H9 (cell line): Measurements from ENCODE around the gene PRRT1B. TPM values are rescaled to one million over a fixed set of nuclear protein-coding genes. Genes with fewer than 3 reads are reported as not detected.

Experiments
- DNase-seq: peaks from one replicate; pipeline ENCODE4 v3.0.0-alpha.2; 2017
- H2AFZ ChIP-seq: one replicate; pipeline ENCODE4 v1.6.1; 2013; ENCODE audit warnings: mild to moderate bottlenecking, low read length, control low read depth, moderate library complexity
- H2AK5ac ChIP-seq: 2 replicates; pipeline ENCODE4 v1.6.1; 2013; ENCODE audit warnings: low read length, control low read depth, mixed read lengths; ENCODE audit not compliant: insufficient read length
- H2BK120ac ChIP-seq: one replicate; pipeline ENCODE4 v1.6.1; 2013; ENCODE audit warnings: low read depth, mild to moderate bottlenecking, low read length, control low read depth, inconsistent platforms; ENCODE audit not compliant: poor library complexity, severe bottlenecking
- H2BK12ac ChIP-seq: 2 replicates; pipeline ENCODE4 v1.6.1; 2013; ENCODE audit warnings: low read length, control low read depth, mixed read lengths, low read depth; ENCODE audit not compliant: insufficient read length
- H2BK15ac ChIP-seq: 2 replicates; pipeline ENCODE4 v1.6.1; 2013; ENCODE audit warnings: low read depth, low read length, control low read depth
- H2BK20ac ChIP-seq: one replicate; pipeline ENCODE4 v1.6.1; 2013; ENCODE audit warnings: low read depth, mild to moderate bottlenecking, low read length, control low read depth, inconsistent platforms; ENCODE audit not compliant: poor library complexity, severe bottlenecking
- H2BK5ac ChIP-seq: 2 replicates; pipeline ENCODE4 v1.6.1; 2013; ENCODE audit warnings: low read length, control low read depth, mixed read lengths; ENCODE audit not compliant: insufficient read length
- H3K14ac ChIP-seq: 2 replicates; pipeline ENCODE4 v1.6.1; 2013; ENCODE audit warnings: low read length, control low read depth; ENCODE audit not compliant: insufficient read depth
- H3K18ac ChIP-seq: 2 replicates; pipeline ENCODE4 v1.6.1; 2013; ENCODE audit warnings: low read depth, mild to moderate bottlenecking, mixed read lengths, low read length, control low read depth; ENCODE audit not compliant: insufficient read length
- H3K23ac ChIP-seq: 2 replicates; pipeline ENCODE4 v1.6.1; 2013; ENCODE audit warnings: low read length, control low read depth, mixed read lengths, low read depth; ENCODE audit not compliant: insufficient read length
- H3K23me2 ChIP-seq: 2 replicates; pipeline ENCODE4 v1.6.1; 2013; ENCODE audit warnings: low read depth, mild to moderate bottlenecking, mixed read lengths, low read length, control low read depth; ENCODE audit not compliant: insufficient read length, poor library complexity, severe bottlenecking
- H3K27ac ChIP-seq: 2 replicates; pipeline ENCODE4 v1.5.1; 2013; ENCODE audit warnings: low read length, control low read depth, mixed read lengths, low read depth; ENCODE audit not compliant: insufficient read length
- H3K27me3 ChIP-seq: 2 replicates; pipeline ENCODE4 v1.6.1; 2013; ENCODE audit warnings: low read length, control low read depth, inconsistent platforms; ENCODE audit not compliant: insufficient read depth
- H3K4ac ChIP-seq: 2 replicates; pipeline ENCODE4 v1.6.1; 2013; ENCODE audit warnings: low read depth, mild to moderate bottlenecking, control low read depth, inconsistent platforms, low read length, moderate library complexity
- H3K4me1 ChIP-seq: 2 replicates; pipeline ENCODE4 v1.6.1; 2013; ENCODE audit warnings: low read length, control low read depth, inconsistent platforms; ENCODE audit not compliant: insufficient read depth
- H3K4me2 ChIP-seq: 2 replicates; pipeline ENCODE4 v1.6.1; 2013; ENCODE audit warnings: low read length, control low read depth, mixed read lengths; ENCODE audit not compliant: insufficient read length, insufficient read depth
- H3K56ac ChIP-seq: 2 replicates; pipeline ENCODE4 v1.6.1; 2013; ENCODE audit warnings: low read depth, mild to moderate bottlenecking, mixed read lengths, low read length, control low read depth; ENCODE audit not compliant: insufficient read length
- H3K79me1 ChIP-seq: 2 replicates; pipeline ENCODE4 v1.6.1; 2013; ENCODE audit warnings: low read depth, mild to moderate bottlenecking, moderate library complexity, low read length, control low read depth, inconsistent platforms; ENCODE audit not compliant: insufficient read depth, poor library complexity, severe bottlenecking
- H3K79me2 ChIP-seq: 2 replicates; pipeline ENCODE4 v1.6.1; 2013; ENCODE audit warnings: low read length, control low read depth, inconsistent platforms; ENCODE audit not compliant: insufficient read depth
- H3K9ac ChIP-seq: 2 replicates; pipeline ENCODE4 v1.6.1; 2013; ENCODE audit warnings: low read length, control low read depth, mixed read lengths; ENCODE audit not compliant: insufficient read length; ENCODE audit errors: extremely low read depth
- H3K9me3 ChIP-seq: one replicate; pipeline ENCODE4 v1.6.1; 2013; ENCODE audit warnings: low read depth, low read length, inconsistent platforms; ENCODE audit not compliant: control insufficient read depth
- H3T11ph ChIP-seq: one replicate; pipeline ENCODE4 v1.6.1; 2013; ENCODE audit warnings: mild to moderate bottlenecking, low read length, control low read depth, inconsistent platforms
- H4K20me1 ChIP-seq: one replicate; pipeline ENCODE4 v1.6.1; 2013; ENCODE audit not compliant: control insufficient read depth, insufficient read length, insufficient read depth
- H4K5ac ChIP-seq: 2 replicates; pipeline ENCODE4 v1.6.1; 2013; ENCODE audit warnings: low read depth, mild to moderate bottlenecking, mixed read lengths, low read length, control low read depth; ENCODE audit not compliant: insufficient read length
- H4K8ac ChIP-seq: replicated peaks from 2 replicates; pipeline ENCODE4 v1.6.1; 2013; ENCODE audit warnings: low read length, control low read depth, mixed read lengths, low read depth; ENCODE audit not compliant: insufficient read length
- H4K91ac ChIP-seq: 2 replicates; pipeline ENCODE4 v1.6.1; 2013; ENCODE audit warnings: low read depth, mild to moderate bottlenecking, moderate library complexity, mixed read lengths, low read length, control low read depth; ENCODE audit not compliant: insufficient read length
- H3K27ac Mint-ChIP-seq, 3 experiments: 2 replicates in 2 of 3; 3 replicates in 1 of 3; pipeline ENCODE4 v1.8.0; 2020 to 2021; ENCODE audit warnings: mixed read lengths in 3 of 3, mild to moderate bottlenecking in 1 of 3, moderate library complexity in 1 of 3
- H3K27me3 Mint-ChIP-seq: 2 replicates; pipeline ENCODE4 v1.8.0; 2021; ENCODE audit warnings: low read depth, mild to moderate bottlenecking, moderate library complexity, mixed read lengths
- H3K36me3 Mint-ChIP-seq, 3 experiments: 2 replicates in 2 of 3; 3 replicates in 1 of 3; pipeline ENCODE4 v1.8.0; 2020 to 2021; ENCODE audit warnings: low read depth in 3 of 3, mixed read lengths in 3 of 3; ENCODE audit not compliant: insufficient read depth in 1 of 3
- H3K4me1 Mint-ChIP-seq, 2 experiments: 2 replicates each; pipeline ENCODE4 v1.8.0; 2020; ENCODE audit warnings: mixed read lengths in 2 of 2
- H3K4me3 Mint-ChIP-seq, 2 experiments: 2 replicates in 1 of 2; 3 replicates in 1 of 2; pipeline ENCODE4 v1.8.0; 2020 to 2021; ENCODE audit warnings: mild to moderate bottlenecking in 2 of 2, mixed read lengths in 2 of 2, moderate library complexity in 1 of 2
- H3K9me3 Mint-ChIP-seq, 2 experiments: 2 replicates in 1 of 2; 3 replicates in 1 of 2; pipeline ENCODE4 v1.8.0; 2020; ENCODE audit warnings: mild to moderate bottlenecking in 2 of 2, mixed read lengths in 2 of 2, moderate library complexity in 1 of 2
- WGBS: extraction: QIAGEN DNeasy Blood & Tissue Kit; methylation state at CpG from one replicate; pipeline ENCODE4 v1.1.7; 2013; ENCODE audit warnings: missing lambda C conversion rate, low lambda C conversion rate, mixed read lengths; ENCODE audit not compliant: insufficient read length; ENCODE audit errors: extremely low coverage; 5-methylcytosine and 5-hydroxymethylcytosine counted together
- total RNA-seq: library from RNA; stranded (reverse); gene quantifications from 2 replicates; pipeline ENCODE4 v1.2.1, GENCODE V29; 2021
- TF ChIP-seq, protein P1 (sequence below): fragments of 200-600 bp; sonication (generic); conservative IDR thresholded peaks from 3 replicates; pipeline ENCODE4 v1.8.0; 2021; ENCODE audit warnings: antibody characterized with exemption, mild to moderate bottlenecking

PRRT1B gene
- total RNA-seq, 1 experiment from 2014 or later = 1.0 TPM

DNA sequence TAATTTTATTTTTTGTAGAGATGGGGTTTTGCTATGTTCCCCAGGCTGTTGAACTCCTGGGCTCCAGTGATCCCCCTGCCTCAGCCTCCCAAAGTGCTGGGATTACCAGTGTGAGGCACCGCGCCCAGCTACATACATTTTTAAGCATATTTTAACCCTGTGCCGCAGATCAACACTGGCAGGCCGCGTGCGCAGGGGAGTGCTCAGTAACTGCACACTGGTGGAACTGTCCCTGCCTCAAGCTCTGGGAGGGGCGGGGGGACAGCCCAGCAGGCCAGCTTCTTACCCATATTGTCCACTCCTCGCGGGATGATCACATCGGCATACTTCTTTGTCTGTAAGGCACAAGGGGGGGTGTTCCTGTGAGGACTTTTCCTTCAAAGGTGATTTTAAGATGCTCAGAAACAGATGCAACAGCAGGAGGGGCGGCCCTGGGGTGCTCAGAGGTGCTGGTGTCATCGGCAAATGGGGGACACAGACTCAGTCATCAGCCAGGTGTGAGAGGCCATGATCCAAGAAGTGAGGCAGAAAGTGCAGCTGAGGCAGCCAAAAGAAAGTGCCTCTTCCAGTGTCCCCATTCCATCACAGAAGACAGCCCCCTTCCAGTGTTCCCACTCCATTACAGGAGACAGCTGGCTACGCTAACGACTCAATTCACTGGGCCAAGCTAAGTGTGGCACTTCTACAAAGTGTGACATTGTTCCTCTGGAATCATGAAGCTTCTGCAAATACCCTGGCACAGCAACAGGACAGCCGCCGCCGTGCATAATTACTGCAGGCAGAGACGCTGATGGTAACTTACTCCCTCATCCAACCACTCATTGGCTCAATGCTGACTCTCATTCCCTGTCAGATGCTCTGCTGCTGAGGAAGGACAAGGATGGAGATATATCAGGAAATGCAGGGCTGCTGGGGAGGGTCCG, 19.4 kb upstream of the PRRT1B start:
- Histone ChIP-seq H3K23me2 (peaks cover 6% of the 10 kb centered on the region), H3K4me2 (no peak overlapping the region), H3K14ac (no peak overlapping the region), H2BK12ac (no peak overlapping the region), H3K27me3 (no peaks in the 10 kb centered on the region), H2AK5ac (no peak overlapping the region), H4K8ac (no peak overlapping the region), H4K20me1 (no peaks in the 10 kb centered on the region), H3T11ph (no peak overlapping the region), H2AFZ (no peak overlapping the region), H3K4ac (no peak overlapping the region), H3K9me3 (no peaks in the 10 kb centered on the region), H3K27ac (no peak overlapping the region), H4K5ac (no peak overlapping the region), H3K79me1 (no peaks in the 10 kb centered on the region), H3K23ac (no peak overlapping the region), H2BK5ac (no peak overlapping the region), H2BK120ac (no peak overlapping the region), H3K56ac (no peak overlapping the region), H3K79me2 (no peaks in the 10 kb centered on the region; the same call in 1 of the 2 replicates), H3K18ac (no peak overlapping the region), H4K91ac (no peak overlapping the region), H3K4me1 (no peaks in the 10 kb centered on the region; the same call in 1 of the 2 replicates), H3K9ac (no peak overlapping the region), H2BK15ac (no peak overlapping the region), H2BK20ac (no peak overlapping the region)
- H3K36me3 Mint-ChIP-seq = peaks cover 37 to 85% (median 73%) of the 10 kb centered on the region in 3 experiments
- no peak overlapping the region; a peak in 1 of 5 replicates for H3K4me3 Mint-ChIP-seq
- peaks cover 0 to 9% of the 10 kb centered on the region in 2 experiments; a peak in 2 of 4 replicates for H3K4me1 Mint-ChIP-seq
- TF ChIP-seq, protein P1, sequence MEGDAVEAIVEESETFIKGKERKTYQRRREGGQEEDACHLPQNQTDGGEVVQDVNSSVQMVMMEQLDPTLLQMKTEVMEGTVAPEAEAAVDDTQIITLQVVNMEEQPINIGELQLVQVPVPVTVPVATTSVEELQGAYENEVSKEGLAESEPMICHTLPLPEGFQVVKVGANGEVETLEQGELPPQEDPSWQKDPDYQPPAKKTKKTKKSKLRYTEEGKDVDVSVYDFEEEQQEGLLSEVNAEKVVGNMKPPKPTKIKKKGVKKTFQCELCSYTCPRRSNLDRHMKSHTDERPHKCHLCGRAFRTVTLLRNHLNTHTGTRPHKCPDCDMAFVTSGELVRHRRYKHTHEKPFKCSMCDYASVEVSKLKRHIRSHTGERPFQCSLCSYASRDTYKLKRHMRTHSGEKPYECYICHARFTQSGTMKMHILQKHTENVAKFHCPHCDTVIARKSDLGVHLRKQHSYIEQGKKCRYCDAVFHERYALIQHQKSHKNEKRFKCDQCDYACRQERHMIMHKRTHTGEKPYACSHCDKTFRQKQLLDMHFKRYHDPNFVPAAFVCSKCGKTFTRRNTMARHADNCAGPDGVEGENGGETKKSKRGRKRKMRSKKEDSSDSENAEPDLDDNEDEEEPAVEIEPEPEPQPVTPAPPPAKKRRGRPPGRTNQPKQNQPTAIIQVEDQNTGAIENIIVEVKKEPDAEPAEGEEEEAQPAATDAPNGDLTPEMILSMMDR = no peak
- no CpG with 5 or more reads among the region's 19 CpGs for WGBS
- H3K27ac Mint-ChIP-seq = no peak overlapping the region; a peak in 1 of 7 replicates
- no peaks in the 10 kb centered on the region for H3K9me3 Mint-ChIP-seq
- DNase-seq = no peak
- H3K27me3 Mint-ChIP-seq = no peaks in the 10 kb centered on the region
